T-helper 2 cell treated with Interferon-gamma antibody and Interleukin-4, amounts not matched to agents 5 μg/mL and 100 μg/mL, for 36 hours (primary cell): ENCODE results near the gene LEP.
"Not testable (repeated sequence)": the region's sequence is repeated elsewhere in the genome, so short reads cannot be mapped to it uniquely, and the experiment has no call there.

ENCODE experiments used
- DNase-seq: peaks from one replicate; pipeline ENCODE4 v3.0.0; 2021; ENCODE audit warnings: low spot score
- H3K27ac Mint-ChIP-seq: one replicate; pipeline ENCODE4 v1.8.0; 2021; ENCODE audit warnings: mild to moderate bottlenecking, mixed read lengths
- H3K27me3 Mint-ChIP-seq: one replicate; pipeline ENCODE4 v1.8.0; 2021; ENCODE audit warnings: low read depth, mixed read lengths
- H3K36me3 Mint-ChIP-seq: one replicate; pipeline ENCODE4 v1.8.0; 2021; ENCODE audit warnings: low read depth, mixed read lengths
- H3K4me1 Mint-ChIP-seq: one replicate; pipeline ENCODE4 v1.8.0; 2021; ENCODE audit warnings: low read depth, mixed read lengths
- H3K4me3 Mint-ChIP-seq: one replicate; pipeline ENCODE4 v1.8.0; 2022; ENCODE audit warnings: mild to moderate bottlenecking, moderate library complexity, mixed read lengths
- H3K9me3 Mint-ChIP-seq: one replicate; pipeline ENCODE4 v1.8.0; 2021; ENCODE audit warnings: mixed read lengths

LEP gene

DNA sequence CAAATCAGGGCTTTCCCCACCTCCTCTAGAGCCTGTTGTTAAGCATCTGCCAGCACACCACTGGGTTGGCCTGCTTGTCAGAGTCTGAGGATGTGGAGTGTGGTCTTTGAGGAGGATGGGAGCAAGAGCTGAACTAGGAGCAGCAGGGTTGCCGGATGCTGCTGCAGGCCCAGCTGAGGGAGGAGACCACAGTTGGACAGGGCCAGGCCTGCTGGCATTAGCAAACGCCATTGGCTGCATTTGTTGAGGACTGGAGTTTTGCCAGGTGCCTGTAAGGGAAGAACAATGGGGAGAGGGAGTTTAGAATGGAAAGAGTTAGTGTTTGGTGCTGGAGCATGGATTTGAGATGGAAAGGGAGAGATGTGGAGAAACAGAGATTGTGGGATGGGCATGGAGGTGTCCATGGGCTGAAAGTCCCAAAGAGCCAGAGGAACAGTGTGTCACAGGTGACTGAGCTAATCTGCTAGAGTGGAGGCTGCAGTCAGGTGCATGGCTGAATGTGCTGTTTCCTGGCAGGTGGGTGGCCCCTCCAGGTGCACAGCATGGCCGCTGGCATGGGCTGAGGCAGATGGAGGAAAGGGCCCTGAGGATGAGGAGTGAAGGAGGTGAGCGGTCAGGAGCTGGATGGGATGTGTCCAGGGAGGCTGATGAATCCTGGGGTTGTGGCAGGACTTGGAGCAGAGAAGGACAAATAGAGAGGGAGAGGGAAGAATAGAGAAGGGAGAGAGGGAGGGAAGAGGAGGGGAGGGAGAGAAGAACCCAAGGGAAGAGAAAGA is 40.7 kb downstream of the LEP start:
- Mint-ChIP-seq H3K4me3 (no peak overlapping the region), H3K4me1 (no peaks in the 10 kb centered on the region), H3K27ac (no peak overlapping the region), H3K27me3 (peaks cover 2% of the 10 kb centered on the region), H3K36me3 (no peaks in the 10 kb centered on the region), H3K9me3 (peaks cover 3% of the 10 kb centered on the region)
- DNase-seq, result no peak

DNA sequence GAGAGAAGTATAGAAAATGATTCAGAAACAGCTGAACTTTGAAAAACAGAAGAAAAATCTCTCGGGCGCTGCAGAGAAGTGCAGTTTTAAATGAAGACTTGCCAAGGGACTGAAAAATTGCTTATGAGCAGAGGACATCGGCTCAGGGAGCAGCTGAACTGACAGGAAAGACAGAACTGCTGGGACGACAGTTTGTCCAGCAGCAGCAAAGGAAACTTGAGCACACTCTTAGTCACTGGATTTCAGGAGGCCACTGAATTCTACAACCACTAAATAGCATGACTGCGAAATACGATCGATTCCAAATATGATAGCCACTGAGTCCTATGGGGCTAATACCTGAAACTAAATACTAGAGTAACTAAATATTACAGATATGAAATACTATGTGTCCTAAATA is 43.0 kb downstream of the LEP start:
- H3K27ac Mint-ChIP-seq, result no peak overlapping the region
- H3K27me3 Mint-ChIP-seq, result peaks cover 2% of the 10 kb centered on the region
- H3K36me3 Mint-ChIP-seq, result no peaks in the 10 kb centered on the region
- no peak overlapping the region for H3K4me3 Mint-ChIP-seq
- DNase-seq, result no peak
- H3K4me1 Mint-ChIP-seq, result no peaks in the 10 kb centered on the region
- peaks cover 3% of the 10 kb centered on the region for H3K9me3 Mint-ChIP-seq

DNA sequence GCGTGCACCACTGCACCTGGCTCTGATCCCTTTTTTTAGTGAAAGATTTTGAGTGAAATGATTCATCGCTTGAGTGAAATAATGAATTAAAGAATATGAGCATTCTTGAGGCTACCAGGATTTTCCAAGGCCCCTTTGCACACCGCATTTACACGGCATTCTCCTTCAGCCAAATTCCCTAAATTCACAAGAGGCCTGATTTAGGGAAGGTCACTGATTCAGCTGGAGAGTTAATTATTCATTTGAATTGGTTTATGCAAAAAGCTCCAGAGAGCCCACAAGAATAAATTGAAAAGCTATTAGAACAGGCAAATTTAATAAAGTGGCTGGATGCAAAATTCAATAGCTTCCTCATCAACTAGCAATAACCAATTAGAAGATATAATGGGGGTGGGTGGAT is 46.5 kb downstream of the LEP start:
- Mint-ChIP-seq H3K36me3 (no peaks in the 10 kb centered on the region), H3K27ac (no peak overlapping the region)
- no peak for DNase-seq

DNA sequence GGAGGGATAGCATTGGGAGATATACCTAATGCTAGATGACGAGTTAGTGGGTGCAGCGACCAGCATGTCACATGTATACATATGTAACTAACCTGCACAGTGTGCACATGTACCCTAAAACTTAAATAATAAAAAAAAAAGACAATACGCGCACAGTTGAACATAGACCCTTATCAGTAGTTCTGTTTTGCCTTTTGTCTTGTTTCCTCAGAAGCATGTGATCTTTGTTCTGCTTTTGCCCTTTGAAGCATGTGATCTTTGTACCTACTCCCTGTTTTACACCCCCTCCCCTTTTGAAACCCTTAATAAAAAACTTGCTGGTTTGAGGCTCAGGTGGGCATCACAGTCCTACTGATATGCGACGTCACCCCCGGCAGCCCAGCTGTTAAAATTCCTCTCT is 56.9 kb downstream of the LEP start:
- not testable (repeated sequence) for H3K4me3 Mint-ChIP-seq, H3K27me3 Mint-ChIP-seq, H3K9me3 Mint-ChIP-seq, H3K36me3 Mint-ChIP-seq, H3K27ac Mint-ChIP-seq, H3K4me1 Mint-ChIP-seq, DNase-seq

More for the DNA sequence above, 46.5 kb downstream of the LEP start:
- Mint-ChIP-seq H3K4me1 (no peaks in the 10 kb centered on the region), H3K4me3 (no peak overlapping the region), H3K27me3 (no peaks in the 10 kb centered on the region), H3K9me3 (no peaks in the 10 kb centered on the region)

DNA sequence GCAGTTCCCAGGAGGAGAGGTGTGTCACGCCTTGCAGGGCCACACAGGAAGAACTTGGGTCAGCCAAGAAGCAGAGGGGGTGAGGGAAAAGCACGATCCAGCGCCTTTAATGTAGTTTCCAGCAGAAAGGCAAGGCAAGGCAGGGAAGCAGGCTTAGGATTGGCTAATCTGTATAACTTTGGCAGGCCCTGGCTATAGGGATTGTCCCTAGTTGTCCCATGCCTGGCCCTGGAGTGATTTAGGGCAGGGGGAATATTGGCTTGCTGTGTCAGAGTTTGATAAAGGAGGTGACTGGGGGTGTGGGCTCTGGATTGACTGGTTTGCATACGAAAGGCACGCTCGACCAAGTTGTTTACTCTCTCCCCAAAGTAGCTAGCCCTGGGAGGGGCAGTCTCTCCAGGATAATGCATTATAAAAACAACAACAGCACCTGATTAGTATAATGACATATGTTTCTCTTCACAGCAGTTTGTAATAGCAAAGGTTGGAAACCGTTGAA is 58.1 kb downstream of the LEP start:
- H3K36me3 Mint-ChIP-seq, result peaks cover 9% of the 10 kb centered on the region
- H3K4me3 Mint-ChIP-seq, result no peak overlapping the region
- H3K9me3 Mint-ChIP-seq, result no peaks in the 10 kb centered on the region
- H3K4me1 Mint-ChIP-seq, result no peaks in the 10 kb centered on the region
- DNase-seq, result no peak
- no peak overlapping the region for H3K27ac Mint-ChIP-seq
- H3K27me3 Mint-ChIP-seq, result no peaks in the 10 kb centered on the region

DNA sequence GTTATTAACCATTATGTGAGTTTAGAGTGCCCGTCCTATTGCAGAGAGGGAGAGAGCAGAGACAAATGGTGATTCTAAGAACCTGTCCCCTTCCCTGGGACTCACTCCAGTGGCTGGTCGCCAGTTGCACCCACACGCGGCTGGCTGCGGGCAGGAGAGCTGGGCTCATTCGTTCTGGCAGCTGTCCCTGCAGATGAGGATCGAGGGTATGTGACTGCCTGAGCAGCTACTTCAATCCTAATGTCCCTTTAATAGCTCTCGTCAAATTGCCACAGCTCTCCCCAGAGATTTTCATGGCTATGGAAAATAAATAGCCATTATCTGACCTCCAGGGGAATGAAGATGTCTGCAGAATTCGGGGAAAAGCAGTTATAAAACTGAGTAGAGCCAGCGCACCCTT is 61.1 kb downstream of the LEP start:
- no peak for DNase-seq
- Mint-ChIP-seq H3K4me3 (no peak overlapping the region), H3K36me3 (peaks cover 22% of the 10 kb centered on the region), H3K4me1 (no peaks in the 10 kb centered on the region), H3K27ac (no peak overlapping the region), H3K9me3 (no peaks in the 10 kb centered on the region), H3K27me3 (no peaks in the 10 kb centered on the region)

DNA sequence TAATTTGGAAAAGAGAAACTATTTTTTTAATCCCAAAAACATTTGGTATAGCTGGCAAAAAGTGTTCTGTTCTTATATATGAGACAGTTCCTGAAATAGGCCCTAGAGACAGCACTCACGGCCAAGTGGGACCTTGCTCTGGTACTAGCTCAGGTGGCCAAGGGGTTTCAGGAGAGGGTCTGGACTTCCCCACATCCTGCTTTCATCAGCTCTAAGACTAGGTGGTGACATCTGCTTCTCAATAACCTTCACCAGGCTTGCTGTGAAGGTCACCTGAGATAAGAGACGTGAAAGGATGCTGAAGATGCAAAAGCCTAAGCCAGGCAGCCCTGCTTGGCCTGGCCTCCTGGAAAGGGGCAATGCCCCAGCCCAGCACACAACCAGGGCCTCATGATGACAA is 62.1 kb downstream of the LEP start:
- peaks cover 22% of the 10 kb centered on the region for H3K36me3 Mint-ChIP-seq
- H3K4me3 Mint-ChIP-seq, result no peak overlapping the region
- no peak overlapping the region for H3K27ac Mint-ChIP-seq
- H3K4me1 Mint-ChIP-seq, result no peaks in the 10 kb centered on the region
- no peak for DNase-seq
- no peaks in the 10 kb centered on the region for H3K27me3 Mint-ChIP-seq
- H3K9me3 Mint-ChIP-seq, result no peaks in the 10 kb centered on the region

DNA sequence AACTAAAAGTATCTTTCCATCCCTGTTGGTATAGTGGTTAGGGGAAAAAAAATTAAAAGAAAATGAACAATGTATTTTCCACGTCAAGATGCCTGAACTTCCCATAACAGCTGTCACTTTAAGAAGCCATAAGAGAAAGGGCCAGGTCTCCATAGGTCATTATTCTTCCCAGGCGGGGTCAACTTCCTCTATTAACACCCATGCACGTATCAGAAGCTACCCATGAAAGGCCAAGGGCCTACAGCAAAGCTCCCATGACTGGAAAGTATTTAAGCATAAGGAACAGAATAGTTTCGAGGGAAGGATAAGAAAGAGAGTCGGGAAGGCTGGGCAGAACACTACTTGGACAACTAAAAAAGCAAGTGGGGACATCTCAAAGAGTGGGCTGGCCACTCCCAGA is 62.6 kb downstream of the LEP start:
- no peaks in the 10 kb centered on the region for H3K27me3 Mint-ChIP-seq
- no peak for DNase-seq
- H3K27ac Mint-ChIP-seq, result no peak overlapping the region
- H3K4me1 Mint-ChIP-seq, result no peaks in the 10 kb centered on the region
- peaks cover 25% of the 10 kb centered on the region for H3K36me3 Mint-ChIP-seq
- H3K4me3 Mint-ChIP-seq, result no peak overlapping the region
- no peaks in the 10 kb centered on the region for H3K9me3 Mint-ChIP-seq

DNA sequence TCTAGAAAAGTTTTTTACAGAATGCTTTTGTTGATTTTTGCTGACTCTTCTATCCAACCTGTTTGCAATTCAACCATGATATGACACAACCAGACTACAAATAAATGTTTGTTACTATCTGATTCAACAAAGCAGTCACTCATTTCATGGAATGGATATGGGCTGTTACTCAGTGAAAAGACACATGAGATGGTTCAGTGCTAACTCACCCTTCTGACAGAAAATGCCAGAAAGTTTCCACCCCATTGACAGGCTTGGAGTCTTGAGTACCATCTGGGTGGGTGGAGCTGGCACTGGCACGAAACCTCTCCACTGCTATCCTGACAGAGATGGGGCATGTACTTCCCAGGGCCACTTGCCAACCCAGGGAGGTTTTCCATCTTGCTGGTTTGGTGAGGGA is 63.1 kb downstream of the LEP start:
- Mint-ChIP-seq H3K27ac (no peak overlapping the region), H3K36me3 (peaks cover 28% of the 10 kb centered on the region), H3K9me3 (no peaks in the 10 kb centered on the region), H3K4me3 (no peak overlapping the region), H3K27me3 (no peaks in the 10 kb centered on the region), H3K4me1 (no peaks in the 10 kb centered on the region)
- DNase-seq, result no peak

DNA sequence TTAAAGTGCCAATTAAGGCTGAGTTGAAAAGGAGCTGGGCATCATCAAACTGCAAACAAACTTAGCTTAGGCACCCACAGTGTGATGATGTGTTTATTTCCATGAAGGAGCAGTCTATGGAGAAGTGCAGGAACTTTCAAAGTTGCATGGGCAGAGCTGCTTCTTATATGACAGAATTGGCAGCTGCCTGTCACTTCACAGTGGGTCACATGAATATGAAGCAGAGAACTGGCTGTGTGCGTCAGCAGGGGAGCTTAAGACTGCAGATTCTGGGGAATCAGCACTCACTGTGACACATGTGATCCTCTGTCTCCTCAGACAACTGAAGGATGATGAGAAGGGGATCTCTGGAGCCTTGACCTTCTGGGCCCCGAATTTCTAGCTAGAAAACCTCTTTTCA is 66.0 kb downstream of the LEP start:
- no peak for DNase-seq
- Mint-ChIP-seq H3K9me3 (no peaks in the 10 kb centered on the region), H3K4me1 (no peaks in the 10 kb centered on the region), H3K4me3 (no peak overlapping the region), H3K36me3 (peaks cover 40% of the 10 kb centered on the region), H3K27me3 (no peaks in the 10 kb centered on the region), H3K27ac (no peak overlapping the region)
